Activated naive CD4-positive, alpha-beta T cell treated with anti-CD3 and anti-CD28 coated beads, Interleukin-2, amount 50 U/mL, for 72 hours (primary cell): ENCODE results near the gene PTGS2. TPM values are rescaled to one million over a fixed set of nuclear protein-coding genes. Genes with fewer than 3 reads are reported as not detected.
A peak's percentile ranks its signal among the peaks of the same experiment; 100 is the strongest.

Experiments used
- ATAC-seq, 2 donors: fragments of 150-1000 bp; cut with Tn5 transposase; 2 replicates each; pipeline ENCODE4 v1.10.0; 2021; ENCODE audit warnings: mild to moderate bottlenecking in 2 of 2, moderate library complexity in 2 of 2
- DNase-seq, 2 donors: peaks; one replicate each; pipeline ENCODE4 v3.0.0; 2021 to 2022; ENCODE audit warnings: low spot score in 2 of 2
- H3K27ac Mint-ChIP-seq, 2 donors: one replicate each; pipeline ENCODE4 v1.8.0; 2022; ENCODE audit warnings: mild to moderate bottlenecking in 2 of 2, mixed read lengths in 2 of 2
- H3K36me3 Mint-ChIP-seq, 2 donors: one replicate each; pipeline ENCODE4 v1.8.0; 2022; ENCODE audit warnings: mixed read lengths in 2 of 2
- H3K9me3 Mint-ChIP-seq, 2 donors: one replicate each; pipeline ENCODE4 v1.8.0; 2022; ENCODE audit warnings: mixed read lengths in 2 of 2
- total RNA-seq, 2 donors: library from RNA; stranded (reverse); gene quantifications; one replicate each; pipeline ENCODE4 v1.2.3, GENCODE V29; 2022

PTGS2 gene
- total RNA-seq: under 1 TPM; 0.41 TPM

GRCh38 chr1:186680245-186681061 lies at the start of gene PTGS2:
Gene PTGS2, minus strand, starts transcription at chr1:186680423. Its CDS starts 133 bp downstream, at chr1:186680290.
- no peaks in the 10 kb centered on the region for H3K9me3 Mint-ChIP-seq
- peak; percentile 44 to 54 for DNase-seq
- no peak within 1 kb of the TSS for H3K27ac Mint-ChIP-seq
- ATAC-seq: peak; percentile 92 to 98
- H3K36me3 Mint-ChIP-seq: no peaks in the 10 kb centered on the region

DNA sequence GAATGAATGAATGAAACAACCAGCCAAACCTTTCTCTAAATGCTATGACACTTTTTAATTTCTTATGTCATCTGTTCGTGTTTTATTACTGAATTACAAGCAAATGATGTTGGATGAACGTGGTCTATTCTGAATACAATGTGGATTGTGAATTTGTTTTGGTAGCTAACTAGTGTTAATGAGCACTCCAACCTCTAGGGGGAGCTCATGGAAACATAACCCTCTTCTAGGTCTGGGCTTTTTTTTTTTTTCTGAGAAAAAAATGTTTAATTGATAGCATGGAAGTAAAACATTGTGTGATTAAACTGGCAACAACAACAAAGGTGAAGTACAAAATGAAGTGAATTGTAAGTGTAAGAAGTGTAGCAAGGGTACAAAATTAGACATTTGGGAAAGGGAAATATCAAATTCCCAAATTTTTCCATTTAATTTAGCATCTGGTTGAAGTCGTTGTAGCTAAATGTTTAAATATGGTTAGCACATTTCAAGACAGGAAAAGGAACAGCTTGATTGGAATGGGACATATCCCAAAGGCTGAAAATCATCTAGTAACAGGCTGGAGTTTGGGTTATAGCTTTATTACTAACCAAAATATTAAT lies 42.6 kb upstream of the PTGS2 start:
- DNase-seq (peak in 1 of 2 donors; percentile 14), ATAC-seq (peak in 1 of 2 donors; percentile 52)
- H3K9me3 Mint-ChIP-seq: peaks cover 5% of the 10 kb centered on the region in 2 donors
- H3K36me3 Mint-ChIP-seq: peaks cover 0 to 8% of the 10 kb centered on the region in 2 donors
- no peak overlapping the region for H3K27ac Mint-ChIP-seq

- H3K36me3 Mint-ChIP-seq: no peaks in the 10 kb centered on the region
- ATAC-seq (no peak), DNase-seq (no peak)
- no peaks in the 10 kb centered on the region for H3K9me3 Mint-ChIP-seq
- no peak overlapping the region for H3K27ac Mint-ChIP-seq
These were observed 37.1 kb upstream of the PTGS2 start for GRCh38 chr1:186717286-186717685.

DNA sequence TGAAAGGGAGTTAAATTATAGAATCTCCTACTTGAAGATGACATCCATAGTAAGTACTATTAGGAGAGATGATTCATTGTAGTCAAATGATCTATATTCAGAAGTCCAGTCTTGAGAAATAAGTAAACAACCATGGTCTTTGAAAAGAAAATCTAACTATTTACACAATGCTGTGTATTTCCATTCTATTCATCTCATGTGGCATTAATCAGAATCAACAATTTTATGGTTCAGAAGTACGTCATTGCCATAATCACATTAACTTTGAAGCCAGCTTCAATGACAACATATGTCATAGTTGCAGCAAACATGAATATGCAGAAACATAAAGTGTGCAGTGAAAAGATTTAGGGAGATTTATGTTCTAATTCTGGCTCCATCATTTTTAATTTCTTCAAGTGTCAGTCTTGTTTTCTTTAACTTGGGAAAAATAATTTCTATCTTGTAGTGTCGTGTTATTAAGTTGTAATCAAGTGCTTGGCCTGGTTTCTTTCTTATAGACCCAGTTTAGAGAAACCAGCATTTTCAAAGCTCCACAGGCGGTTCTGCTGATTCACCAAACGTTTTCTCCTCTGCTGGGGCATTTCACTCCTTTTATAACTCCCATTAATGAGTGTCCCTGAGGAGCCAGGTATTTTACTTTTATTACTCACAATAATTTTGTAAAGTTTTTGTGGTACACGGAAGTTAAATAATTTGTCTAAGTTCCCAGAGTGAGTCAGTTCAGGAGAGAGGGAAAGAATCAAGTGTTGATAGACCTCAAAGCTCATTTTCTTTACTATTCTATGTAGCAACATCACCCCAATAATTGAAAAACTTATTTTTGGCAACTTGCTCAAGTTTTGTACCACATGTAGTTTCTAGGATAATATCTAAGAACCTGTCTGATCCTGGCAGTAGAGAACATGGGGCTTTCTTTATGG lies 35.9 kb upstream of the PTGS2 start:
- no peak overlapping the region for H3K27ac Mint-ChIP-seq
- no peaks in the 10 kb centered on the region for H3K36me3 Mint-ChIP-seq
- ATAC-seq (no peak), DNase-seq (no peak)
- H3K9me3 Mint-ChIP-seq: no peaks in the 10 kb centered on the region

DNA sequence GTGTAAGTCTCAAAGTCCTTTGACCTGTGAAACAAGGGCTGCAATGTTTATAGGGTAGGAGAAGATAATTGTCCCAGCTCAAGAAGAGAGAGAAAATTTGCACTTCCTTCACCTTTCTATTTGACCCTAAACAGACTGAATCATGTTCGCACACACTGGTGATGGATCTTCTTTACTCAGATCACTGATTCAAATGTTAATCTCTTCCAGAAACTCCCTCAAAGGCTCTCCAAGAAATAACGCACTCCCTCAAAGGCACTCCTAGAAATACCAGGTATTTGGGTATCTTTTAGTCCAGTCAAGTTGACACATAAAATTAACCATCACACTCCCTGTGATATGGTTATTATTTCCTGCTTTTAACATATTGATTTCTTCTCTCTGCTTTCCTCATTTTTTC lies 30.5 kb upstream of the PTGS2 start:
- Mint-ChIP-seq H3K27ac (no peak overlapping the region), H3K9me3 (no peaks in the 10 kb centered on the region), H3K36me3 (no peaks in the 10 kb centered on the region)
- no peak for DNase-seq
- ATAC-seq: no peak

- H3K9me3 Mint-ChIP-seq: no peaks in the 10 kb centered on the region
- H3K27ac Mint-ChIP-seq: no peak overlapping the region
- DNase-seq: no peak
- H3K36me3 Mint-ChIP-seq: no peaks in the 10 kb centered on the region
- ATAC-seq: no peak
These were observed 28.5 kb upstream of the PTGS2 start for GRCh38 chr1:186708694-186709097.

DNA sequence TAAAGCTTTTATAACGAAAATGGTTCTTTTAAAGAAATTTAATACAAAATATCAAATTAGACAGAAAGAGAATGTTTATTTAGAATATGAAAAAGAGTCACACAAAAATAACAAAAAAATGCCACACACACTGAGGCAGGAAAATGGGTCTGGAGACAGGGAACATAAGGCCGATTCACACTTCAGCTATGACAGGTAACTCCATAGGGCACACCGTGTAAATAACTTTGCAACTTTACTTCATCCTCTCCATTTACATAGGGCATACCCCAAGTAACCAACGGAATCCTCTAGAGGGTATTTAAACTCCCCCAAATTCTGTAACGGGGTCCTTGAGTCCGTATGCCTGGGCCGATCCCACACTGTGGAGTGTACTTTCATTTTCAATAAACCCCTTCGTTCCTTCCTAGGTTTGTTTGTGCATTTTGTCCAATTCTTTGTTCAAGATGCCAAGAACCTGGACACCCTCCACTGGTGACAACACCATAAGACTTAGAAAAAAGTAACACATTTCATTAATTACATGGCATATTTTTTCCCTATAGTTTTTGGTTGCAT lies 23.1 kb upstream of the PTGS2 start:
- no peak for ATAC-seq
- H3K27ac Mint-ChIP-seq: no peak overlapping the region
- H3K9me3 Mint-ChIP-seq: no peaks in the 10 kb centered on the region
- DNase-seq: no peak
- H3K36me3 Mint-ChIP-seq: no peaks in the 10 kb centered on the region

GRCh38 chr1:186700722-186701121 lies 20.5 kb upstream of the PTGS2 start:
- Mint-ChIP-seq H3K36me3 (no peaks in the 10 kb centered on the region), H3K9me3 (no peaks in the 10 kb centered on the region), H3K27ac (no peak overlapping the region)
- ATAC-seq: peak in 1 of 2 donors; percentile 87
- no peak for DNase-seq

GRCh38 chr1:186699519-186699918 lies 19.3 kb upstream of the PTGS2 start:
- H3K36me3 Mint-ChIP-seq: no peaks in the 10 kb centered on the region
- ATAC-seq (no peak), DNase-seq (no peak)
- no peaks in the 10 kb centered on the region for H3K9me3 Mint-ChIP-seq
- H3K27ac Mint-ChIP-seq: no peak overlapping the region

DNA sequence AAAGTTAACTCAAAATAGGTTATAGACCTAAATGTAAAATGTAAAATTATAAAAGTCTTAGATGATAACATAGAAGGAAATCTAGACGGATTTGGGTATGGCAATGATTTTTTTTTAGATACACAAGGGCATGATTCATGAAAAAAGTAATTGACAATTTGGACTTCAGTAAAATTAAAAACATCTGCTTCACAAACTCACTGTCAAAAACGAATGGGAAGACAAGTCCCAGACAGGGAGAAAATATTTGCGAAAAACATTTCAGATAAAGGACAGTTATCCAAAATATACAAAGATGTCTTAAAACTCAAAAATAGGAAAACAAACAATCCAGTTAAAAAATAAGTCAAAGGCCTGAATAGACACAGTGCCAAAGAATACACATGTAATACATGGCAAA lies 9.7 kb upstream of the PTGS2 start:
- H3K9me3 Mint-ChIP-seq: peaks cover 0 to 5% of the 10 kb centered on the region in 2 donors
- DNase-seq: no peak
- no peaks in the 10 kb centered on the region for H3K36me3 Mint-ChIP-seq
- no peak overlapping the region for H3K27ac Mint-ChIP-seq
- no peak for ATAC-seq

DNA sequence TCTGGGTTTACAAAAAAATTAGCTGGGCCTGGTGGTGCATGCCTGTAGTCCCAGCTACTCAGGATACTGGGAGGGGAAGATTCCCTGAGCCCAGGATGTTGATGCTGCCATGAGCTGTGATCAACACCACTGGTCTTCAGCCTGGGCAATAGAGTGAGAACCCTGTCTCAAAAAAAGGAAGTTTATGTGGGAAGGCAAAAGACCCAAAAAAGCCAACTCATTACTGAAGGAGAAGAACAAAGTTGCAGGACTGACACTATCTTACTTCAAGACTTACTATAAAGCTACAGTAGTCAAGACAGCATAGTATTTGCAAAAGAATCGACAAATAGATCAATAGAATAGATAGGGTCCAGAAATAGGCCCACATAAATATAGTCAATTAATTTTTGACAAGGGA lies 9.2 kb upstream of the PTGS2 start:
- DNase-seq (no peak), ATAC-seq (no peak)
- H3K27ac Mint-ChIP-seq: no peak overlapping the region
- peaks cover 0 to 5% of the 10 kb centered on the region in 2 donors for H3K9me3 Mint-ChIP-seq
- no peaks in the 10 kb centered on the region for H3K36me3 Mint-ChIP-seq

DNA sequence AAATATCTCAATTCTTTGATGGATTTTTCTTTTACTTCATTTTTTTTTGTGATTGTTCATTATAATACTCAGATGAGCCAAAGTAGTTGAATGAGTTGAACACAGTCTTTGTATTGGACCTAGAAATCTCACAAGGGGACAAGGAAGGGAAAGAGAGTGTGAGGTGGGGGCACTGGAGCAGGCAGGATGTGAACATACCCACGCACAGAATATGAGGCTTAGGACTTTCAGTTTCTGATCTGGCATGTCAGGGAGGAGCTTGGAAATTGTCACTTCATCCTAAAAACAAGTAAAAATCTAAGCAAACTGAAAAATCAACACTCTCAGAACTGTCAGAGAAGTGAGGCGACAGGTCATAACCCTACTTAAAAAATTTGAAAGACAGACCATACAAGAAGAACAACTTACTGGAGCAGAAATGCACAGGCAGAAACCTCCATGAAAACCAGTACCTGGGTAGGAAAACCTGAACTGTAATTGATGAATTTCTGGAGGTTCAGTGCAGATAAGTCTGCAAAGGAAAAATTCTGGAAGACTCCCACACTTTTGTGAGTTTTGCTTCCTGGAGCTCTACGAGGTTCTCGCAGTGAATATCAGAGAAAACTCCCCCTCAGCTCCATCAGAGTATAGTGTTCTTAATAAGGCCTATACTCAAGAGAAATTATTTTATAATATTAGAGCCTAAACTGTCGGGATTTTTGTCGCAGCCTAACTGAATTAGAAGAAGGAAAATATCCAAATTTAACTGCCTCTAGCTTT lies 3.6 kb upstream of the PTGS2 start:
- ATAC-seq (no peak), DNase-seq (no peak)
- Mint-ChIP-seq H3K27ac (no peak overlapping the region), H3K36me3 (no peaks in the 10 kb centered on the region), H3K9me3 (peaks cover 0 to 5% of the 10 kb centered on the region in 2 donors)

GRCh38 chr1:186682736-186683135 lies 2.5 kb upstream of the PTGS2 start:
- H3K9me3 Mint-ChIP-seq: peaks cover 0 to 5% of the 10 kb centered on the region in 2 donors
- no peak for ATAC-seq
- no peaks in the 10 kb centered on the region for H3K36me3 Mint-ChIP-seq
- no peak for DNase-seq
- no peak overlapping the region for H3K27ac Mint-ChIP-seq

GRCh38 chr1:186681801-186682200 lies 1.6 kb upstream of the PTGS2 start:
- no peaks in the 10 kb centered on the region for H3K36me3 Mint-ChIP-seq
- ATAC-seq (no peak), DNase-seq (no peak)
- H3K9me3 Mint-ChIP-seq: peaks cover 0 to 3% of the 10 kb centered on the region in 2 donors
- H3K27ac Mint-ChIP-seq: no peak overlapping the region

- ATAC-seq: no peak
- no peaks in the 10 kb centered on the region for H3K9me3 Mint-ChIP-seq
- H3K27ac Mint-ChIP-seq: no peak overlapping the region
- no peak for DNase-seq
- no peaks in the 10 kb centered on the region for H3K36me3 Mint-ChIP-seq
These were observed 898 bp upstream of the PTGS2 start for GRCh38 chr1:186681121-186681520.

- H3K36me3 Mint-ChIP-seq: no peaks in the 10 kb centered on the region
- ATAC-seq: no peak
- no peak for DNase-seq
- no peak overlapping the region for H3K27ac Mint-ChIP-seq
- no peaks in the 10 kb centered on the region for H3K9me3 Mint-ChIP-seq
These were observed 339 bp downstream of the PTGS2 start for GRCh38 chr1:186679924-186680244.
